ENCODE measurements around the gene ICA1.

ICA1 gene

DNA sequence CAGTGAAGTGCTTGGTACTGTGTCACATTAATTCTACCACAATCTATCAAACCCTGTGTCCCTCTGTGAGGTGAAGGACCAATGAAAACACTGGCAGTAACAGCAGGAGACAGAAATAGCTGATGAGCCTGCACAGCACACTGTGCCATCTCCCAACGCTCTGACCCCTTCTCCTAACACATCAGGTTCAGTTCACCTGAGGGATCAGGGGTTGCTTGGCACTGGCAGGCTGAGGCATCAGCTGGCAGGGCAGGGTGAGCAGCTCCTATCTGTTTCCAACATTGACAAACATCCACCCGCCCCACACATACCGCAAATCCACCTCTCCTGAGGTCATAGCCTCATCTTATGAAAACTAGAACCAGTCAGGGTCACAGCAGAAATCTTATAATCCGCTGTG lies 120.9 kb downstream of the ICA1 start:
- no peak overlapping the region for H3K4me3 ChIP-seq (ENCODE audit: low read length)
- TF ChIP-seq ZNF274 (IDR thresholded peaks at IDR 0.05; ENCODE audit: low read depth, low read length): no peak

DNA sequence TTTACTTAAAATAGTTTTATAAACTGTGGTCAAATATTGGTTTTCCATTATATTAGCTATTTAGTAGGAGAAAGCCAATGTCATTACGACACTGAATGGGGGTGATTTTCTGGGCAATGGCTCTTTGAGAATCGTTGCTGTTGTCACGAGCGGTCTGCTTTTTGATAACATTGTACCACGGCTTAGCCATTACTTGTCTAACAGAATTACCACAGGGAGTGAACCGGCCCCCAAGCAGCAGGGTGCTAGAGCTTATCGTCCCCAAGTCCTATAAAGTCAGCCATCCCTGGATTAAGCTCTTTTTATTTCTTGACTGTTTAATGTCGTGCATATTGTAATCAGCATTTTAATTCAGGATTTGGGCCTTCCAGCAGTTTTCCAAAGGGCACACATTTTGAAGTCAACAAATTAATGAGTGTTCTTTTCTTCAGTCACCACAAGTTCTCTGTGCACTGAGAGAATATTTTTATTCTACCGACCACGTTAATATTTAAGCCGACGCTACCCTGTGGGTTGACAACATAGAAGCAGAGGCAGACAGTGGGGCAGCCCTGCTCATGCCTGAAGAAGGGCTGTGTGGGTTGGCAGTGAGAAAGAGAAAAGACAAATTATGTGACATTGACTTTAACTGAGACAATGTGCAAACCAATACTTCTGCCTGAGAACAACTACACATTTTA lies 125.8 kb downstream of the ICA1 start:
- no peak for TF ChIP-seq ZNF274 (IDR thresholded peaks at IDR 0.05; ENCODE audit: low read depth, low read length)
- H3K4me3 ChIP-seq (ENCODE audit: low read length): no peak overlapping the region

DNA sequence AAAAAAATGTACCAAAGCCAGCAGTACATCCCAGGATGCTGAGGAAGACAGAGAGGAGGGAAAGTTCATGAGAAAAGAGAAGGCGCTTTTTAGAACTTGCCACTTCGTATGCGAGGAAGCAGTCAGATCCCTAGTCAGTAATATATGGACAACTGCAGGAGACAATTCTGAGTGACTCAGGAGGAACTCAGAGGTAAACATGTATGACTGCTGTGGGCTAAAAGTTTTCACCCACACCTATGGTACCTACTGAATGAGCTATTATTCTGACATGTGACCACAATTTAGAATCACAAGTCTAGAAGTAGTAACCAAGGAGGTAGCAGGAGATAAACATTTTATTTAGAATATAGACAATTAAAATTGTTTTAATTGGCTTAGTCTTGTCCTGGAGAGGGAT lies 126.5 kb downstream of the ICA1 start:
- no peak for TF ChIP-seq ZNF274 (IDR thresholded peaks at IDR 0.05; ENCODE audit: low read depth, low read length)
- H3K4me3 ChIP-seq (ENCODE audit: low read length): no peak overlapping the region

DNA sequence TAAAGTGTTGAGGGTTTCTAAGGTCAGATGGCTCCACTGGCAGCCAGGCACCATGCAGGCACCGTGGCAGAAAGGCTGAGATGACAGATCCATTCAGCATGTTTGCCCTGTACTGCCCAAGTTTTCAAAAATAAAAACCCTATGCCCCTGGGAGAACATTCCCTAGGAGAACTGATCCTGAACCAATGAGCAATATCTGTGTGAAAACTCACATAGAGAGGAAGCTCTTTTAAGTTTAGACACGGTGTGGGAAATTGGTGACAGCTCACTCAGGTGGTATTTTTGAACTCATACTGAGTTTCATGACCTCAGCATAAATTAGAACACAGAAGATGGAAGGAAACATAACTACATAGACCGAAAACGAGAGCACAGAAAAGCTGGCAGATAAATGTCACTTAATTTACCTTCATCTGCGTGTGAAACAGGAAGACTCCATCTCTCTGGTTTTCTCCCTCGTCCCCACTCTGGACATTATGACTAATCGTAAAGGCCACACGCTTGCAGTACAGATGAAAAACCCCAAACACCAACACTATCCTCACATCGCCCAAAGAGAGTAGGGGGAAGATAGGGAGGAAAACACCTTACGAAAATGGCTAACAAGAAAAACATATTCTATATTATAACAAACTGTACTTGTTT lies 127.8 kb downstream of the ICA1 start:
- peak overlapping the region; percentile 36; the same call in 1 of the 2 replicates for H3K4me3 ChIP-seq (ENCODE audit: low read length)

DNA sequence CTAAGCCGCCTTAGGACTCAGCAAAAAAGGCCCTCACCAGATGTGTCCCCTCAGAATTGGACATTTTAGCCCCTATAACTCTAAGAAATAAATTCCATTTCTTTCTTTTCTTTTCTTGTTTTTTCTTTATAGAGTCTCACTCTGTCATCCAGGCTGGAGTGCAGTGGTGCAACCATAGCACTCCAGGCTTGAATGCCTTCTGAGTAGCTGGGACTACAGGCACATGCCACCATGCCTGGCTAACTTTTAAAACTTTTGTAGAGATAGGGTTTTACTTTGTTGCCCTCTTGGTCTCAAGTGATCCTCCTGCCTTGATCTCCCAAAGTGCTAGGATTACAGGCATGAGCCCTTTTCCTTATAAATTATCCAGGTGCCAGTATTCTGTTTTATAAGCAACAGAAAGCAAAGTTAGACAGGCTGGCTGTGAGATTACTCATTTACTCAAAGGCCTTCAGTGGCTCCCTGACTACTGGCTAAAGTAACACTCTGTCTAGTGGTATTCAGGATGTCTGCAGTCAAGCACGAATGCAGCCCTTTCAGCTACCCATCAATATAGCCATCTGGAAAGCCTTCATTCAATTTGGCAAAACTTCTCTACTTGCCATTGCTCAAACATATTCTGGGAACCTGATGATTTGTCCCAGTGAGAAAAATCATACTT lies 128.6 kb downstream of the ICA1 start:
- no peak overlapping the region; the same call in 1 of the 2 replicates for H3K4me3 ChIP-seq (ENCODE audit: low read length)
- TF ChIP-seq ZNF274 (IDR thresholded peaks at IDR 0.05; ENCODE audit: low read depth, low read length): no peak

More for the DNA sequence above, 127.8 kb downstream of the ICA1 start:
- no peak for TF ChIP-seq ZNF274 (IDR thresholded peaks at IDR 0.05; ENCODE audit: low read depth, low read length)

DNA sequence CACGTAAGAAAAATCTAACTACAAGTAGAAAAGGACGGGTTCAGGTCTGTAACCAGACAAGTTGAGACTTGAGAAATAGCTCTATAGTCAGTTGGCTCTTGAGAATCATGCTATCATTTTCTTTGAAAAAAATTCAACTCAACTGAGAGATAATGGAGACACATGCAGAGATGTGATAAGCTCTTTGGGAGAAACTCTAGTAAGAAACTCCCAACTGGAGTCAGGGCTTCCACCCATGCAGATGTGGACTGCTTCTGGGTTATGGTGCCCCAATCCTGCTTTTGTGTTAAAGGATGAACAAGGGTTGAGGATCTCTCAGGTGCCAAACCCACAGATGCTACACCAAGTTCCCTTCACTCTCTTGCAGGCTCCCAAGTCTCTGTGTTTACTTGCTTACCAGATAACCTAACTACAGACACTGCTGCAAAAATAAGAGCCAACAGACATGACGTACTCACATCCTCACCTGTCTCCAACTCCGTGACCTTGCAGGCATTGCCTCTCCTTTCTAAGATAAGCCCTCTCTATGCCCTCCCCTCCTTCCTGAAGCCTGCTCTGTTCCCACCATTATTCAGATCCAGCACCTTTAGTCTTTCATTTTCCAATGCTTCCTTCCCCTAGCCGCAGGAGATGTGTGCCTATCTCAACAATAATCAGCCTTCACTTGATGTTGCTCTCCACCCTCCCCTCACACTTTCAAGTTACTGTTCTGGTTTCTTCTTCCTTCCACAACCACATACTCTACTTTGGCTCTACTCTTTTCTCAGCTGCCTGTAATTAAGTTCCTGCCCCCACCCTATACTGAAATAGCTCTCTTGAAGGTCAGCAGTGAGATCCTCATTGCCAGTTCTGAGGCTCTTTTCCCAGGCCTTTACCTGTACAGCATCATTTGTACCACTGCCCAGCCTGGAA lies 130.0 kb downstream of the ICA1 start:
- TF ChIP-seq ZNF274 (IDR thresholded peaks at IDR 0.05; ENCODE audit: low read depth, low read length): no peak
- peak overlapping the region; percentile 55; the same call in 1 of the 2 replicates for H3K4me3 ChIP-seq (ENCODE audit: low read length)

DNA sequence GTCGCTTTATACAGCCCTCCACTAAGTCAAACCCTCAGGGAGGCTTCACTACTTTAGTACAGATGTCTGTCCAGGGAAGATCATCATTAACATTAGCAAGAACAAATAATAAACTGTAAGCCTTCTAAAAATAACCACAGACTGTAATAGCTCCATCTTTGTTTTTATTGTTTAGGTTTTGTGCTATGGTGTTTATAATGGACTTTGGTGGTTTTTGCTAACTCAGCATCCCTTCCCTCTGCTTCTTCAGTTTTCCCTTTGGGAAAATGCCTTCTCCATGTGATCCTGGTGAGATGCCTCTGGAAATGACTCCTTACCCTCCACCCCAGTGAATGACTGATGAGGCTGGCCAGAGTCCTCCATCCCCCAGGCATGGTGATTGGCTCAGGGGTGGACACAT lies 131.3 kb downstream of the ICA1 start:
- TF ChIP-seq ZNF274 (IDR thresholded peaks at IDR 0.05; ENCODE audit: low read depth, low read length): no peak
- H3K4me3 ChIP-seq (ENCODE audit: low read length): no peak overlapping the region

DNA sequence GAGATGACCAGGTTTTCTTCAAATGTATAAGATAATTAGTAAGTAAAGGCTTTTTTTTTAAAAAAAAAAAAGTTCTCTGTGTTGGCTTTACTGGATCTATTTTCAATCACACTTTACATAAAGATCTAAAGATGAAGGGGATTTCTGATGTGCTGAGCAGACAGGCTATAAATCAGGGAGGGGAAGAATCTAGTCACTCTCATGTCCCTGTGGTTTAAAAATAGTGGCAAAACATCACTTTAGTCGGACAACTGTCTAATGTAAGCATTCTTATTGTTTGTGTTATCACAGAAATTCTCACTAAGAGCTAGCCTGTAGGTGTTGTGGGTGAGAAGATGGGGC lies 132.7 kb downstream of the ICA1 start:
- no peak overlapping the region for H3K4me3 ChIP-seq (ENCODE audit: low read length)
- no peak for TF ChIP-seq ZNF274 (IDR thresholded peaks at IDR 0.05; ENCODE audit: low read depth, low read length)

DNA sequence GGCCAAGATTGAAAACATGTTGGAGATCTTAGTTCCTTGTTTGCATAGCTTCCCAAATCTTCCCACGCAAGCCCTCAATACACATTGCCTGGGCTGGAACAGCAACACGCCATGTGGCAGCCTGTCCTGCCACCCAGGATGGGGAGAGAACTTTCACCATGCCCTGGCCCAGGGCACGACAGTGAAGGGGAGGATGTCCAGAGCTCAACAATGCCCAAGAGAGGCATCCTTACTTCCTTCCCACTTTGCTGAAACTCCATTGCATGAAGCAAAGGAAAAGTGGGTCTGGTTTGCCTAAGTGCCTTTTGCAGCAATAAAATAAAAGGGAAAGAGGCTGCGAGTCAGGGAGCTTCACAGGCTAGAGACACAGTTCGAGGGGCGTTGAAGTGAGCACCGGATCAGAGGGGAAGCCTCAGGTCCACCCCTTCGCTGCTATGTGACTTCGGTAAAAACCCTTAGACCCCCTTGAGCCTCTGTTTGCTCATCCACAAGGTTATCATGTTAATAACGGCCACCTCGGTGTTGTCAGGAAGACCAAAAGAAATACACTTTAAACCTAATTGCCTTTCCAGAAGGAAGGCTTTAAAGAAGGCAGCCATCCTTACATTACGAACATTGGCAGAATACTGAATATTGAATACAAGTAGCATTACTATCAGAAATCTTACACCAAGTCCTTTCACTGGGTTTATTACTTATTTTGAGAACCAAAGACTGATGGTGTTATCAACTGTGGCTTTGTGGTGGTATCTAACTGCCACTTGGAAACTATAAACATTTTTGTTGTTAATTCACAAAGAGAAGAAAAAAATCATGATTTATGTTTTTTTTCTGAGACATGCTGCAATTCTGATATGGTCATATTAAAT lies 133.3 kb downstream of the ICA1 start:
- H3K4me3 ChIP-seq (ENCODE audit: low read length): peak overlapping the region; percentile 14; the same call in 1 of the 2 replicates
- no peak for TF ChIP-seq ZNF274 (IDR thresholded peaks at IDR 0.05; ENCODE audit: low read depth, low read length)

DNA sequence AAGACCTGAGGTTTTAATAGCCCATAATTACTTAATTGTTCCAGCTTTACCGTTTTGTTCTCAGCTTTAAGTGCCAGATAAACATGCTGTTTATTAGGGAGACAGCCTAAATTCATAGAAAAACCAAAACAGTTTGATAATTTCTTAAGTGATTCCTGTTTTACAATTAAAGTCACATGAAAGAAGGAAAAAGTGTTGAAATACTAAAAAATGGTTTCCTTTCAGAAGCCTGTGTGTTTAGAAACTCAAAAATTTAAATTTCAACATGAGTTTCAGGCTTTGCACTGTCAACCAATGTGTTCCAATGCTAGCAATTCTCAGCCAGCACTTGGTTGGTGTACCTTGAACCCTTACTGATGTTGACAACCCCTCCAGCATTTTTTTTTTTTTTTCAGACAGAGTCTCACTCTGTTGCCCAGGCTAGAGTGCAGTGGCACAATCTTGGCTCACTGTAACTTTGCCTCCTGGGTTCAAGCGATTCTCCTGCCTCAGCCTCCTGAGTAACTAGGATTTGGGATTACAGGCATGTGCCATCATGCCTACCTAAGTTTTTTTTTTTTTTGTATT lies 135.3 kb downstream of the ICA1 start:
- TF ChIP-seq ZNF274 (IDR thresholded peaks at IDR 0.05; ENCODE audit: low read depth, low read length): no peak

DNA sequence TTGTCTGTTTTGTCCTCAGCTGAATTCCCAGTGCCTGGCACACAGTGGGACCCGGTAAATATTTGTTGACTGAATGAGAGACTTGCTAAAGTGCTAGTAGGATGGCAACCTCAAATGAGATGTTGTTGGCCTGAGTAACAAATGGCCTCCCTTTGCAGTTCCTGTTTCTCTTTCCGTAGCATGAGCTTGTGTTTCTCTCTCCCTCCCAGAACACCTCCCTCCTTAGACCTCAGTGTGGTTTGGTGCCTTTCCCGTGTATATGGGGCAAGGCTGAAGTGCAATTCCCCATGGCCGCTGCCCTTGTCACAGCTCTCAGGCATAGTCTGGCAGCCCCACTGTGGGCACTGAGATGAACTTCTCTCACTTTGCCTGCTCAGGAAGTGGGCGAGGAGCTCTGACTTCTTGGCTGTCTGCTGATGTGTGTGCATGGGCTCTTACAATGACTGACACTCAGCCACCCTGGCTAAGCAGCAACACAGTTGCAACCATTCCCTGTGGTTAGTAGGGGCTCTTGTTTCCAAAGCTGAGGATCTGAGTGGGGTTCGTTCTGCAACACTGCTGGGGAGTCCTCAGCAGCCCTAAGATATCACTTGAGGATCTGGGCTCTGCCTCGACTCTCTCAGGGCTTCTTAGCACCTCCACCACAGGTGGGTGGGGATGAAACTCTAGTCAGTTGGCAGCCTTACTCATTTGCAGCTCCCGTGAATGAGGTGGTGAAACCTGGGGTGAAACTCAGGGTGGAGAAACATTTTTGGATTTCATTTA lies 136.1 kb downstream of the ICA1 start:
- H3K4me3 ChIP-seq (ENCODE audit: low read length): no peak overlapping the region; the same call in 1 of the 2 replicates
- TF ChIP-seq ZNF274 (IDR thresholded peaks at IDR 0.05; ENCODE audit: low read depth, low read length): no peak

More for the DNA sequence above, 135.3 kb downstream of the ICA1 start:
- no peak overlapping the region for H3K4me3 ChIP-seq (ENCODE audit: low read length)

DNA sequence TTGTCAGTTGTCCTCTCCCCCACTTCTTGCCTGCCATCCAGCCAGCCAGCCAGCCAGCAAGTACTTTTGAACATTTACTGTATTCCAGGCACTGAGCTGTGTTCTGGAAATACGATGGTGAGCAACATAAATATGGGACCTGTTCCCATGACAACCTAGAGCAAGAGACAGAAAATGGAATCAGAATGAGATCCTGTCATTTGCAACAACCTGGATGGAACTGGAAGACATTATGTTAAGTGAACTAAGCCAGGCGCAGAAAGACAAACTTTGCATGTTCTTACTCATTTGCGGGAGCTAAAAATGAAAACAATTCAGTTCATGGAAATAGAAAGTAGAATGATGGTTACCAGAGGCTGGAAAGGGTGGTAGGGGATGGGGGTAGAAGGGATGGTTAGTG lies 140.7 kb downstream of the ICA1 start:
- no peak overlapping the region for H3K4me3 ChIP-seq (ENCODE audit: low read length)
- no peak for TF ChIP-seq ZNF274 (IDR thresholded peaks at IDR 0.05; ENCODE audit: low read depth, low read length)

Data from GM08714 (cell line).